Panc1 (cell line): ENCODE results near the gene PPP4R3A. TPM values are rescaled to one million over a fixed set of nuclear protein-coding genes. Genes with fewer than 3 reads are reported as not detected.

ENCODE experiments used
- total RNA-seq: library from RNA; stranded (reverse); gene quantifications from one replicate; pipeline ENCODE4 v1.2.1, GENCODE V29; 2021; ENCODE audit not compliant: unreplicated experiment

Gene PPP4R3A
- total RNA-seq, 1 experiment from 2014 or later: 54.8 TPM

Other genes with a start within 250 kb of the PPP4R3A start
- gene CCDC88C, start 92.5 kb downstream of the PPP4R3A start, total RNA-seq: 21.3 TPM
- not detected for gene CATSPERB, start 221.8 kb upstream of the PPP4R3A start, total RNA-seq